Osteocyte (in vitro differentiated cells): ENCODE measurements around the gene TTBK1. TPM values are rescaled to one million over a fixed set of nuclear protein-coding genes. Genes with fewer than 3 reads are reported as not detected.

Experiments
- DNase-seq: peaks from one replicate; pipeline ENCODE4 v3.0.0; 2021; ENCODE audit warnings: mixed read lengths; ENCODE audit not compliant: unreplicated experiment; ENCODE audit errors: extremely low spot score
- H3K27ac Mint-ChIP-seq: one replicate; pipeline ENCODE4 v1.8.0; 2021; ENCODE audit warnings: mild to moderate bottlenecking, mixed read lengths; ENCODE audit not compliant: unreplicated experiment
- H3K27me3 Mint-ChIP-seq: one replicate; pipeline ENCODE4 v1.8.0; 2021; ENCODE audit warnings: mixed read lengths; ENCODE audit not compliant: unreplicated experiment
- H3K36me3 Mint-ChIP-seq: one replicate; pipeline ENCODE4 v1.8.0; 2021; ENCODE audit warnings: mixed read lengths; ENCODE audit not compliant: unreplicated experiment
- H3K4me1 Mint-ChIP-seq: one replicate; pipeline ENCODE4 v1.8.0; 2021; ENCODE audit warnings: mixed read lengths; ENCODE audit not compliant: unreplicated experiment
- H3K4me3 Mint-ChIP-seq: one replicate; pipeline ENCODE4 v1.8.0; 2021; ENCODE audit warnings: mild to moderate bottlenecking, moderate library complexity, mixed read lengths; ENCODE audit not compliant: unreplicated experiment
- H3K9me3 Mint-ChIP-seq: one replicate; pipeline ENCODE4 v1.8.0; 2021; ENCODE audit warnings: mixed read lengths; ENCODE audit not compliant: unreplicated experiment
- CTCF ChIP-seq: fragments of 200-600 bp; sonication (generic); IDR thresholded peaks from 2 replicates; pipeline ENCODE4 v1.5.0; 2021; ENCODE audit warnings: antibody characterized with exemption, mild to moderate bottlenecking, moderate library complexity
- total RNA-seq: library from RNA; stranded (reverse); gene quantifications from 2 replicates; pipeline ENCODE4 v1.2.1, GENCODE V29; 2021

Gene TTBK1
- total RNA-seq, 1 donor from 2014 or later: 0.08 TPM

GRCh38 chr6:43247114-43247999, 4.1 kb downstream of the TTBK1 start:
- Mint-ChIP-seq H3K27me3 (peaks cover 13% of the 10 kb centered on the region), H3K9me3 (no peaks in the 10 kb centered on the region), H3K4me3 (peak overlapping the region; percentile 73), H3K36me3 (no peaks in the 10 kb centered on the region), H3K27ac (no peak overlapping the region), H3K4me1 (peaks cover 22% of the 10 kb centered on the region)
- DNase-seq: no peak
- TF ChIP-seq CTCF: no peak

DNA sequence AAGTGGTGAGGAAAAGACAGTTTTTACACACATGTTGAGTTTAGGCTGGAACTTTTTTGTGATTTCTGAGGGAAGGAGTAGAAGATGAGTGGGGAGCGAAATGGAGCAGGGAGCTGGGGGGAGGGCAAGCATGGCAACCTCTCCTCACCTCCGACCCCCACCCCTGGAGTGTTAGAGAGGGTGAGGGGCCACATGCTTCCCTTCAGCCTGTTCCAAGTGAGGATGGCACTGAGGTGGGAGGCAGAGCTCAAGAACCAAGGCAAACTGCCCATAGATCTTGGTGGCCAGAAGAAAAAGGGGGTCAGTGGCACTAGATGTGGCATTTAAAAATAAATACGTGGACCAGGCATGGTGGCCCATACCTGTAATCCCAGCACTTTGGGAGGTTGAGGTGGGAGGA, 4.8 kb downstream of the TTBK1 start:
- peaks cover 13% of the 10 kb centered on the region for H3K27me3 Mint-ChIP-seq
- no peak overlapping the region for H3K27ac Mint-ChIP-seq
- no peak for DNase-seq
- no peaks in the 10 kb centered on the region for H3K36me3 Mint-ChIP-seq
- H3K4me3 Mint-ChIP-seq: no peak overlapping the region
- no peak for TF ChIP-seq CTCF
- H3K9me3 Mint-ChIP-seq: no peaks in the 10 kb centered on the region
- H3K4me1 Mint-ChIP-seq: peaks cover 22% of the 10 kb centered on the region

- no peak for TF ChIP-seq CTCF
- no peak overlapping the region for H3K4me3 Mint-ChIP-seq
- peaks cover 13% of the 10 kb centered on the region for H3K27me3 Mint-ChIP-seq
- no peaks in the 10 kb centered on the region for H3K9me3 Mint-ChIP-seq
- H3K36me3 Mint-ChIP-seq: no peaks in the 10 kb centered on the region
- no peak for DNase-seq
- peaks cover 22% of the 10 kb centered on the region for H3K4me1 Mint-ChIP-seq
- no peak overlapping the region for H3K27ac Mint-ChIP-seq
These were observed 5.5 kb downstream of the TTBK1 start for GRCh38 chr6:43248791-43249190.

DNA sequence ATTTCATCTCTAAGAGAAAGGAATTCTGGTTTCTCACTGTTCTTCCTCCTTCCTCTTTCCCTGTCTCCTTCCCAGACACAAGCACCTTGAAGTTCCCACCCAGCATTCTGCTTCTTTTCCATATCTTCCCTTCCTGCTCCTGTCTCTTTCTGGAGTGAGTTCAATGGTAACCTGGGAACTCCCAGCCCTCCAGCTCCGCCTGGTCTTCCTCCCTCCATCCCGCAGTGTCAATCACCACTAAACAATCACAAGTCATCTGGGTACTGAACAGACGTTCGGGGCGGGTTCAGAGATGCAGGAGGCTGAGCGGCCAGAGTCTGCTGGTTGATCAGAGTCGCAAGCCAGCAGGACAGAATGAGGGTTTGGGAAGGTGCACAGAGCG, 7.7 kb downstream of the TTBK1 start:
- peaks cover 22% of the 10 kb centered on the region for H3K4me1 Mint-ChIP-seq
- no peaks in the 10 kb centered on the region for H3K9me3 Mint-ChIP-seq
- DNase-seq: no peak
- H3K4me3 Mint-ChIP-seq: peak overlapping the region; percentile 15
- peaks cover 13% of the 10 kb centered on the region for H3K27me3 Mint-ChIP-seq
- no peaks in the 10 kb centered on the region for H3K36me3 Mint-ChIP-seq
- no peak overlapping the region for H3K27ac Mint-ChIP-seq
- no peak for TF ChIP-seq CTCF

DNA sequence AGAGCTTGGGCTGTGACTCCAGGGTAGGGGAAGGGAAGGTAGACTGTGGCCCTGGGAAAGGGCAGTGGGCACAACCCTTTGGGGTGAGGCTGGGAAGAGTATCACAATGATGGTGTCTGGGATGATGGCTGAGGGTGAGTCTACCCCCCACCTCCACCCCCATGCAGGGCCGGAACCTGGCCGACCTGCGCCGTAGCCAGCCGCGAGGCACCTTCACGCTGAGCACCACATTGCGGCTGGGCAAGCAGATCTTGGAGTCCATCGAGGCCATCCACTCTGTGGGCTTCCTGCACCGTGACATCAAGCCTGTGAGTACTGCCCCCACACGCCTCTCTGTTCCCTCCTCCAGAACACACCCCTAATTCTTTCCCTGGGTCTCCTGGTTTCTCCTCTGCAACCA, 10.1 kb downstream of the TTBK1 start:
- Mint-ChIP-seq H3K27me3 (peaks cover 21% of the 10 kb centered on the region), H3K4me1 (peaks cover 12% of the 10 kb centered on the region), H3K36me3 (no peaks in the 10 kb centered on the region), H3K4me3 (no peak overlapping the region), H3K9me3 (no peaks in the 10 kb centered on the region), H3K27ac (no peak overlapping the region)
- DNase-seq: no peak
- no peak for TF ChIP-seq CTCF
